Neural cell (in vitro differentiated cells): ENCODE data around the gene NCDN. TPM values are rescaled to one million over a fixed set of nuclear protein-coding genes. Genes with fewer than 3 reads are reported as not detected.
A peak's percentile ranks its signal among the peaks of the same experiment; 100 is the strongest.

Experiments used
- H2AFZ ChIP-seq: fragments of 200-600, 300-800 bp; sonication (generic), shearing (Covaris generic); 2 replicates; pipeline ENCODE4 v1.6.0; 2014; ENCODE audit warnings: low read depth, mild to moderate bottlenecking, antibody characterized with exemption, low read length, moderate library complexity
- H3F3A ChIP-seq: fragments of 200-600 bp; shearing (Covaris generic); 2 replicates; pipeline ENCODE4 v1.6.1; 2016; ENCODE audit warnings: mild to moderate bottlenecking, moderate library complexity, mixed read lengths, antibody characterized with exemption, low read length; ENCODE audit not compliant: insufficient read depth, poor library complexity, severe bottlenecking
- H3K27ac ChIP-seq: fragments of 200-600, 300-800 bp; sonication (generic), shearing (Covaris generic); 2 replicates; pipeline ENCODE4 v1.5.1; 2014; ENCODE audit warnings: mild to moderate bottlenecking, low read length, moderate library complexity
- H3K27me3 ChIP-seq: fragments of 300-800, 200-600 bp; sonication (generic), shearing (Covaris generic); 2 replicates; pipeline ENCODE4 v1.6.0; 2014; ENCODE audit warnings: mild to moderate bottlenecking, low read depth, low read length, moderate library complexity; ENCODE audit not compliant: insufficient read depth
- H3K36me3 ChIP-seq: fragments of 300-800, 200-600 bp; sonication (generic), shearing (Covaris generic); 2 replicates; pipeline ENCODE4 v1.5.1; 2014; ENCODE audit warnings: mild to moderate bottlenecking, antibody characterized with exemption, low read length, moderate library complexity; ENCODE audit not compliant: insufficient read depth
- H3K4me2 ChIP-seq: fragments of 300-800, 200-600 bp; sonication (generic), shearing (Covaris generic); 2 replicates; pipeline ENCODE4 v1.6.0; 2014; ENCODE audit warnings: mild to moderate bottlenecking, low read length
- H3K4me3 ChIP-seq: fragments of 300-800, 200-600 bp; sonication (generic), shearing (Covaris generic); 2 replicates; pipeline ENCODE4 v1.5.1; 2014; ENCODE audit warnings: mild to moderate bottlenecking, low read length, moderate library complexity
- H3K79me2 ChIP-seq: fragments of 200-600 bp; shearing (Covaris generic); replicated peaks from 2 replicates; pipeline ENCODE4 v1.6.0; 2014; ENCODE audit warnings: mild to moderate bottlenecking, low read length, moderate library complexity; ENCODE audit not compliant: insufficient read depth
- H3K9ac ChIP-seq: fragments of 300-800, 200-600 bp; sonication (generic), shearing (Covaris generic); 2 replicates; pipeline ENCODE4 v1.6.1; 2016; ENCODE audit warnings: mild to moderate bottlenecking, low read length, mixed read lengths
- H3K9me2 ChIP-seq: fragments of 200-600 bp; shearing (Covaris generic); 2 replicates; pipeline ENCODE4 v1.6.1; 2016; ENCODE audit warnings: mild to moderate bottlenecking, low read length, mixed read lengths; ENCODE audit not compliant: insufficient read depth
- H3K9me3 ChIP-seq: fragments of 200-600, 300-800 bp; sonication (generic), shearing (Covaris generic); 2 replicates; pipeline ENCODE4 v1.6.1; 2016; ENCODE audit warnings: mild to moderate bottlenecking, mixed run types, low read length, moderate library complexity, mixed read lengths
- H4K20me1 ChIP-seq: fragments of 200-600 bp; shearing (Covaris generic); 2 replicates; pipeline ENCODE4 v1.6.1; 2016; ENCODE audit warnings: mild to moderate bottlenecking, mixed run types; ENCODE audit not compliant: insufficient read depth
- EP300 ChIP-seq: fragments of 450-650 bp; conservative IDR thresholded peaks from 2 replicates; pipeline ENCODE4 v1.6.1; 2014; ENCODE audit warnings: antibody characterized with exemption, mild to moderate bottlenecking, moderate library complexity; ENCODE audit not compliant: poor library complexity, severe bottlenecking
- EZH2 ChIP-seq: fragments of 200-600, 300-800 bp; shearing (Covaris generic), sonication (generic); IDR thresholded peaks from 2 replicates; pipeline ENCODE4 v1.6.1; 2014; ENCODE audit warnings: antibody characterized with exemption, low read length, borderline replicate concordance, mild to moderate bottlenecking; ENCODE audit not compliant: insufficient read depth, poor library complexity, severe bottlenecking
- MXI1 ChIP-seq: fragments of 450-650 bp; conservative IDR thresholded peaks from 2 replicates; pipeline ENCODE4 v1.6.1; 2014; ENCODE audit warnings: antibody characterized with exemption, mild to moderate bottlenecking; ENCODE audit not compliant: poor library complexity, severe bottlenecking
- POLR2AphosphoS5 ChIP-seq: IDR thresholded peaks from 2 replicates; pipeline ENCODE4 v1.6.1; 2012
- RAD21 ChIP-seq: fragments of 450-650 bp; conservative IDR thresholded peaks from 2 replicates; pipeline ENCODE4 v1.6.1; 2014; ENCODE audit warnings: antibody characterized with exemption, mild to moderate bottlenecking, moderate library complexity
- SMC3 ChIP-seq: fragments of 450-650 bp; conservative IDR thresholded peaks from 2 replicates; pipeline ENCODE4 v1.6.1; 2014; ENCODE audit warnings: antibody characterized with exemption, mild to moderate bottlenecking, moderate library complexity; ENCODE audit not compliant: poor library complexity
- TAF1 ChIP-seq: IDR thresholded peaks from 2 replicates; pipeline ENCODE4 v1.6.1; 2012; ENCODE audit warnings: low read depth
- polyA plus RNA-seq: library from polyadenylated mRNA; depleted of rRNA; stranded (reverse); fragments of >200 nt; gene quantifications from 2 replicates; pipeline ENCODE4 v1.2.3, GENCODE V29; 2014
- TF ChIP-seq, protein P1 (sequence below): IDR thresholded peaks from 2 replicates; pipeline ENCODE4 v1.6.1; 2012; ENCODE audit warnings: borderline replicate concordance
- TF ChIP-seq, protein P2 (sequence below): fragments of 450-650 bp; IDR thresholded peaks from 2 replicates; pipeline ENCODE4 v1.5.1; 2014; ENCODE audit warnings: antibody characterized with exemption, mild to moderate bottlenecking, moderate library complexity; ENCODE audit not compliant: poor library complexity, severe bottlenecking

The NCDN gene
- polyA plus RNA-seq, 1 donor from 2014 or later, result 66.1 TPM

GRCh38 chr1:35561297-35561971 lies 3.8 kb downstream of the NCDN start:
- H3K36me3 ChIP-seq, result no peaks in the 10 kb centered on the region
- H3K79me2 ChIP-seq, result peaks cover 6% of the 10 kb centered on the region
- no peaks in the 10 kb centered on the region for H3K9me2 ChIP-seq
- H3K27ac ChIP-seq, result no peak overlapping the region
- peak overlapping the region; percentile 39 for H3K4me3 ChIP-seq
- no peak overlapping the region for H3K9ac ChIP-seq
- H2AFZ ChIP-seq, result no peak overlapping the region
- TF ChIP-seq, protein P1, sequence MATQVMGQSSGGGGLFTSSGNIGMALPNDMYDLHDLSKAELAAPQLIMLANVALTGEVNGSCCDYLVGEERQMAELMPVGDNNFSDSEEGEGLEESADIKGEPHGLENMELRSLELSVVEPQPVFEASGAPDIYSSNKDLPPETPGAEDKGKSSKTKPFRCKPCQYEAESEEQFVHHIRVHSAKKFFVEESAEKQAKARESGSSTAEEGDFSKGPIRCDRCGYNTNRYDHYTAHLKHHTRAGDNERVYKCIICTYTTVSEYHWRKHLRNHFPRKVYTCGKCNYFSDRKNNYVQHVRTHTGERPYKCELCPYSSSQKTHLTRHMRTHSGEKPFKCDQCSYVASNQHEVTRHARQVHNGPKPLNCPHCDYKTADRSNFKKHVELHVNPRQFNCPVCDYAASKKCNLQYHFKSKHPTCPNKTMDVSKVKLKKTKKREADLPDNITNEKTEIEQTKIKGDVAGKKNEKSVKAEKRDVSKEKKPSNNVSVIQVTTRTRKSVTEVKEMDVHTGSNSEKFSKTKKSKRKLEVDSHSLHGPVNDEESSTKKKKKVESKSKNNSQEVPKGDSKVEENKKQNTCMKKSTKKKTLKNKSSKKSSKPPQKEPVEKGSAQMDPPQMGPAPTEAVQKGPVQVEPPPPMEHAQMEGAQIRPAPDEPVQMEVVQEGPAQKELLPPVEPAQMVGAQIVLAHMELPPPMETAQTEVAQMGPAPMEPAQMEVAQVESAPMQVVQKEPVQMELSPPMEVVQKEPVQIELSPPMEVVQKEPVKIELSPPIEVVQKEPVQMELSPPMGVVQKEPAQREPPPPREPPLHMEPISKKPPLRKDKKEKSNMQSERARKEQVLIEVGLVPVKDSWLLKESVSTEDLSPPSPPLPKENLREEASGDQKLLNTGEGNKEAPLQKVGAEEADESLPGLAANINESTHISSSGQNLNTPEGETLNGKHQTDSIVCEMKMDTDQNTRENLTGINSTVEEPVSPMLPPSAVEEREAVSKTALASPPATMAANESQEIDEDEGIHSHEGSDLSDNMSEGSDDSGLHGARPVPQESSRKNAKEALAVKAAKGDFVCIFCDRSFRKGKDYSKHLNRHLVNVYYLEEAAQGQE, result no peak
- TF ChIP-seq EZH2, result no peak
- TF ChIP-seq TAF1, result no peak
- no peak for TF ChIP-seq EP300
- TF ChIP-seq RAD21, result no peak
- no peak for TF ChIP-seq MXI1
- no peak for TF ChIP-seq SMC3
- TF ChIP-seq, protein P2, sequence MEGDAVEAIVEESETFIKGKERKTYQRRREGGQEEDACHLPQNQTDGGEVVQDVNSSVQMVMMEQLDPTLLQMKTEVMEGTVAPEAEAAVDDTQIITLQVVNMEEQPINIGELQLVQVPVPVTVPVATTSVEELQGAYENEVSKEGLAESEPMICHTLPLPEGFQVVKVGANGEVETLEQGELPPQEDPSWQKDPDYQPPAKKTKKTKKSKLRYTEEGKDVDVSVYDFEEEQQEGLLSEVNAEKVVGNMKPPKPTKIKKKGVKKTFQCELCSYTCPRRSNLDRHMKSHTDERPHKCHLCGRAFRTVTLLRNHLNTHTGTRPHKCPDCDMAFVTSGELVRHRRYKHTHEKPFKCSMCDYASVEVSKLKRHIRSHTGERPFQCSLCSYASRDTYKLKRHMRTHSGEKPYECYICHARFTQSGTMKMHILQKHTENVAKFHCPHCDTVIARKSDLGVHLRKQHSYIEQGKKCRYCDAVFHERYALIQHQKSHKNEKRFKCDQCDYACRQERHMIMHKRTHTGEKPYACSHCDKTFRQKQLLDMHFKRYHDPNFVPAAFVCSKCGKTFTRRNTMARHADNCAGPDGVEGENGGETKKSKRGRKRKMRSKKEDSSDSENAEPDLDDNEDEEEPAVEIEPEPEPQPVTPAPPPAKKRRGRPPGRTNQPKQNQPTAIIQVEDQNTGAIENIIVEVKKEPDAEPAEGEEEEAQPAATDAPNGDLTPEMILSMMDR, result no peak
- TF ChIP-seq POLR2AphosphoS5, result no peak
- no peaks in the 10 kb centered on the region for H3K9me3 ChIP-seq
- H3K4me2 ChIP-seq, result no peak overlapping the region
- peaks cover 5% of the 10 kb centered on the region for H3F3A ChIP-seq
- H3K27me3 ChIP-seq, result no peaks in the 10 kb centered on the region
- no peaks in the 10 kb centered on the region for H4K20me1 ChIP-seq

GRCh38 chr1:35561972-35562680 lies 4.5 kb downstream of the NCDN start:
- no peak overlapping the region for H2AFZ ChIP-seq
- no peaks in the 10 kb centered on the region for H3K9me2 ChIP-seq
- TF ChIP-seq RAD21 (no peak), POLR2AphosphoS5 (no peak), EZH2 (no peak), EP300 (no peak), MXI1 (no peak), SMC3 (no peak), TAF1 (no peak)
- TF ChIP-seq, protein P2, result no peak
- TF ChIP-seq, protein P1, result no peak
- no peaks in the 10 kb centered on the region for H3K27me3 ChIP-seq
- no peak overlapping the region for H3K4me2 ChIP-seq
- no peak overlapping the region for H3K27ac ChIP-seq
- H4K20me1 ChIP-seq, result no peaks in the 10 kb centered on the region
- H3K9ac ChIP-seq, result no peak overlapping the region
- peaks cover 5% of the 10 kb centered on the region for H3F3A ChIP-seq
- H3K79me2 ChIP-seq, result no peaks in the 10 kb centered on the region
- H3K36me3 ChIP-seq, result no peaks in the 10 kb centered on the region
- peak overlapping the region; percentile 39 for H3K4me3 ChIP-seq
- no peaks in the 10 kb centered on the region for H3K9me3 ChIP-seq
